Uterus (tissue), 4 donors: ENCODE results near the gene INKA1. TPM values are rescaled to one million over a fixed set of nuclear protein-coding genes. Genes with fewer than 3 reads are reported as not detected.
A peak's percentile ranks its signal among the peaks of the same experiment; 100 is the strongest.

Experiments
- DNase-seq, 2 donors: peaks; one replicate each; pipeline ENCODE4 v3.0.0-alpha.2; 2019 to 2020
- H3K27ac ChIP-seq, 2 donors: fragments of 200-600 bp; sonication (generic); 1 replicate in 1 of 2; 2 replicates in 1 of 2; pipeline ENCODE4 v1.5.1; 2016 to 2018
- H3K27me3 ChIP-seq, 2 donors: fragments of 200-600 bp; sonication (generic); one replicate each; pipeline ENCODE4 v1.5.1; 2018 to 2019; ENCODE audit warnings: control low read depth in 1 of 2
- H3K36me3 ChIP-seq, 2 donors: fragments of 200-600 bp; sonication (generic); one replicate each; pipeline ENCODE4 v1.5.1; 2019; ENCODE audit warnings: control low read depth in 1 of 2
- H3K4me1 ChIP-seq, 2 donors: fragments of 200-600 bp; sonication (generic); one replicate each; pipeline ENCODE4 v1.5.1; 2018 to 2019; ENCODE audit warnings: control low read depth in 1 of 2
- H3K4me3 ChIP-seq, 2 donors: fragments of 200-600 bp; sonication (generic); 1 replicate in 1 of 2; 2 replicates in 1 of 2; pipeline ENCODE4 v1.5.1; 2018 to 2019; ENCODE audit warnings: mild to moderate bottlenecking in 1 of 2
- H3K9me3 ChIP-seq, 2 donors: fragments of 200-600 bp; sonication (generic); one replicate each; pipeline ENCODE4 v1.5.1; 2019; ENCODE audit warnings: control low read depth in 1 of 2
- CTCF ChIP-seq, 4 experiments: fragments of 200-600 bp in 2 of 4; fragments of 450-650 bp in 2 of 4; sonication (generic) in 2 of 4; IDR thresholded peaks; one replicate each; pipeline ENCODE4 v1.5.1; 2016 to 2019; ENCODE audit warnings: antibody characterized with exemption in 4 of 4, mild to moderate bottlenecking in 2 of 4, moderate library complexity in 1 of 4
- POLR2A ChIP-seq, 2 donors: fragments of 450-650 bp; IDR thresholded peaks; one replicate each; pipeline ENCODE4 v1.6.1; 2016; ENCODE audit warnings: antibody characterized with exemption in 2 of 2, mild to moderate bottlenecking in 1 of 2, moderate library complexity in 1 of 2
- intact Hi-C: fragments of 100-400 bp; cut with DNase I; formaldehyde crosslinking; loops from one replicate; pipeline ENCODE4 v1.15.1; 2023; ENCODE audit warnings: low total_unique reads
- total RNA-seq, 4 donors: library from RNA; depleted of rRNA in 3 of 4; stranded (reverse); fragments of >200 nt in 3 of 4; gene quantifications; one replicate each; pipeline versions ENCODE4 v1.1.0 to v1.2.4, GENCODE V29; 2014 to 2023
- donor health status: DM: yes; HTN: yes; CAD: no.

INKA1 gene
- total RNA-seq, 4 donors from 2014 or later = 3.1 to 16.7 (median 6.6) TPM

- no peak overlapping the region for H3K4me3 ChIP-seq
- DNase-seq = peak in 1 of 2 donors; percentile 7
- intact Hi-C loops = no loop called here
Measured at GRCh38 chr3:49793486-49794085, 9.5 kb upstream of the INKA1 start.

GRCh38 chr3:49794431-49794830 is 8.6 kb upstream of the INKA1 start:
- Histone ChIP-seq H3K4me1 (no peaks in the 10 kb centered on the region), H3K27me3 (no peaks in the 10 kb centered on the region), H3K36me3 (no peaks in the 10 kb centered on the region), H3K4me3 (no peak overlapping the region), H3K27ac (no peak overlapping the region), H3K9me3 (no peaks in the 10 kb centered on the region)
- intact Hi-C loops = no loop called here
- no peak for DNase-seq
- no peak for TF ChIP-seq POLR2A (IDR thresholded peaks at IDR 0.05)
- no peak for TF ChIP-seq CTCF (IDR thresholded peaks at IDR 0.05)

More at GRCh38 chr3:49793486-49794085, 9.5 kb upstream of the INKA1 start:
- Histone ChIP-seq H3K9me3 (no peaks in the 10 kb centered on the region), H3K4me1 (no peaks in the 10 kb centered on the region), H3K27me3 (no peaks in the 10 kb centered on the region), H3K27ac (no peak overlapping the region), H3K36me3 (no peaks in the 10 kb centered on the region)
- TF ChIP-seq POLR2A (IDR thresholded peaks at IDR 0.05) (no peak), CTCF (IDR thresholded peaks at IDR 0.05) (no peak)

GRCh38 chr3:49794926-49795905 is 7.8 kb upstream of the INKA1 start:
- H3K27ac ChIP-seq = no peak overlapping the region
- no peak for DNase-seq
- no peaks in the 10 kb centered on the region for H3K9me3 ChIP-seq
- H3K4me3 ChIP-seq = no peak overlapping the region
- no peaks in the 10 kb centered on the region for H3K27me3 ChIP-seq
- H3K4me1 ChIP-seq = no peaks in the 10 kb centered on the region
- intact Hi-C loops = no loop called here
- TF ChIP-seq CTCF (IDR thresholded peaks at IDR 0.05) = no peak
- no peak for TF ChIP-seq POLR2A (IDR thresholded peaks at IDR 0.05)
- H3K36me3 ChIP-seq = no peaks in the 10 kb centered on the region

- Histone ChIP-seq H3K4me3 (no peak overlapping the region), H3K36me3 (no peaks in the 10 kb centered on the region), H3K9me3 (no peaks in the 10 kb centered on the region), H3K4me1 (peaks cover 0 to 6% of the 10 kb centered on the region in 2 donors), H3K27me3 (no peaks in the 10 kb centered on the region), H3K27ac (no peak overlapping the region)
- no peak for DNase-seq
- intact Hi-C loops = no loop called here
- no peak for TF ChIP-seq CTCF (IDR thresholded peaks at IDR 0.05)
- TF ChIP-seq POLR2A (IDR thresholded peaks at IDR 0.05) = no peak
Measured at GRCh38 chr3:49799105-49799504, 4.0 kb upstream of the INKA1 start.

- H3K27me3 ChIP-seq = no peaks in the 10 kb centered on the region
- intact Hi-C loops = no loop called here
- DNase-seq = no peak
- TF ChIP-seq POLR2A (IDR thresholded peaks at IDR 0.05) (no peak), CTCF (IDR thresholded peaks at IDR 0.05) (no peak)
- H3K27ac ChIP-seq = no peak within 1 kb of the TSS
- no peak within 1 kb of the TSS for H3K4me3 ChIP-seq
- no peaks in the 10 kb centered on the region for H3K36me3 ChIP-seq
- peaks cover 0 to 12% of the 10 kb centered on the region in 2 donors for H3K4me1 ChIP-seq
- H3K9me3 ChIP-seq = no peaks in the 10 kb centered on the region
Measured at GRCh38 chr3:49799761-49800160, 3.3 kb upstream of the INKA1 start, which contains the start of gene CDHR4. TSS of gene CDHR4 (minus strand) at chr3:49799873. CDS start at chr3:49799812, 61 bp downstream.
